MV-4-11 (cell line): Measurements from ENCODE around the gene MTARC2.
"Not testable (repeated sequence)": the region's sequence is repeated elsewhere in the genome, so short reads cannot be mapped to it uniquely, and the experiment has no call there.

Experiments
- DNase-seq: peaks from one replicate; lab custom pipeline; 2025; lab: John Stamatoyannopoulos, UW

Gene MTARC2

GRCh38 chr1:220732621-220733020 lies 15.5 kb upstream of the MTARC2 start:
- no peak for DNase-seq

- DNase-seq: peak; percentile 88
Observed at GRCh38 chr1:220733086-220733601, 15.0 kb upstream of the MTARC2 start.

- DNase-seq: peak; percentile 36
Observed at GRCh38 chr1:220734571-220735326, 13.4 kb upstream of the MTARC2 start.

GRCh38 chr1:220736283-220736682 lies 11.8 kb upstream of the MTARC2 start:
- not testable (repeated sequence) for DNase-seq

GRCh38 chr1:220741349-220741748 lies 6.8 kb upstream of the MTARC2 start:
- no peak for DNase-seq

GRCh38 chr1:220741825-220742224 lies 6.3 kb upstream of the MTARC2 start:
- DNase-seq: no peak

GRCh38 chr1:220742520-220742919 lies 5.6 kb upstream of the MTARC2 start:
- DNase-seq: no peak

- DNase-seq: no peak
Observed at GRCh38 chr1:220746851-220747250, 1.3 kb upstream of the MTARC2 start.

GRCh38 chr1:220747437-220748088 lies 559 bp upstream of the MTARC2 start:
- DNase-seq: peak; percentile 17

- DNase-seq: no peak
Observed at GRCh38 chr1:220748936-220749335, 814 bp downstream of the MTARC2 start.

GRCh38 chr1:220750131-220750515 lies 2.0 kb downstream of the MTARC2 start:
- DNase-seq: no peak

GRCh38 chr1:220751111-220751510 lies 3.0 kb downstream of the MTARC2 start:
- DNase-seq: no peak

GRCh38 chr1:220754212-220754917 lies 6.2 kb downstream of the MTARC2 start:
- no peak for DNase-seq

GRCh38 chr1:220754918-220755295 lies 6.8 kb downstream of the MTARC2 start:
- DNase-seq: no peak

- peak; percentile 51 for DNase-seq
Observed at GRCh38 chr1:220755309-220755708, 7.2 kb downstream of the MTARC2 start.

GRCh38 chr1:220757441-220757840 lies 9.3 kb downstream of the MTARC2 start:
- no peak for DNase-seq

GRCh38 chr1:220759147-220759546 lies 11.0 kb downstream of the MTARC2 start:
- no peak for DNase-seq

GRCh38 chr1:220761688-220762427 lies 13.7 kb downstream of the MTARC2 start:
- DNase-seq: no peak

GRCh38 chr1:220764757-220765156 lies 16.6 kb downstream of the MTARC2 start:
- DNase-seq: no peak

- DNase-seq: no peak
Observed at GRCh38 chr1:220767312-220768125, 19.4 kb downstream of the MTARC2 start.

- peak; percentile 61 for DNase-seq
Observed at GRCh38 chr1:220768126-220768601, 20.0 kb downstream of the MTARC2 start.
